Activated T-cell treated with anti-CD3 and anti-CD28 coated beads, Interleukin-2, amount 50 U/mL, for 4 hours (primary cell): ENCODE results near the gene PIK3CB. TPM values are rescaled to one million over a fixed set of nuclear protein-coding genes. Genes with fewer than 3 reads are reported as not detected.
A peak's percentile ranks its signal among the peaks of the same experiment; 100 is the strongest.
"Not testable (repeated sequence)": the region's sequence is repeated elsewhere in the genome, so short reads cannot be mapped to it uniquely, and the experiment has no call there.

Experiments used
- ATAC-seq, 2 donors: fragments of 200-7000 bp; cut with Tn5 transposase; one replicate each; pipeline ENCODE4 v1.10.0; 2021
- DNase-seq: peaks from one replicate; pipeline ENCODE4 v3.0.0-alpha.2; 2020
- H3K27me3 Mint-ChIP-seq: one replicate; pipeline ENCODE4 v1.8.0; 2021; ENCODE audit warnings: low read depth, mixed read lengths
- H3K36me3 Mint-ChIP-seq: one replicate; pipeline ENCODE4 v1.8.0; 2022; ENCODE audit warnings: mixed read lengths; ENCODE audit not compliant: insufficient read depth
- H3K4me1 Mint-ChIP-seq: one replicate; pipeline ENCODE4 v1.8.0; 2021; ENCODE audit warnings: low read depth, mixed read lengths
- H3K4me3 Mint-ChIP-seq: one replicate; pipeline ENCODE4 v1.8.0; 2021; ENCODE audit warnings: mild to moderate bottlenecking, moderate library complexity, mixed read lengths
- H3K9me3 Mint-ChIP-seq: one replicate; pipeline ENCODE4 v1.8.0; 2021; ENCODE audit warnings: mixed read lengths
- total RNA-seq, 3 donors: library from RNA; stranded (reverse); gene quantifications; one replicate each; pipeline ENCODE4 v1.2.1, GENCODE V29; 2021

Gene PIK3CB
- total RNA-seq, 3 donors from 2014 or later = 16.1 to 19.0 (median 17.9) TPM

DNA sequence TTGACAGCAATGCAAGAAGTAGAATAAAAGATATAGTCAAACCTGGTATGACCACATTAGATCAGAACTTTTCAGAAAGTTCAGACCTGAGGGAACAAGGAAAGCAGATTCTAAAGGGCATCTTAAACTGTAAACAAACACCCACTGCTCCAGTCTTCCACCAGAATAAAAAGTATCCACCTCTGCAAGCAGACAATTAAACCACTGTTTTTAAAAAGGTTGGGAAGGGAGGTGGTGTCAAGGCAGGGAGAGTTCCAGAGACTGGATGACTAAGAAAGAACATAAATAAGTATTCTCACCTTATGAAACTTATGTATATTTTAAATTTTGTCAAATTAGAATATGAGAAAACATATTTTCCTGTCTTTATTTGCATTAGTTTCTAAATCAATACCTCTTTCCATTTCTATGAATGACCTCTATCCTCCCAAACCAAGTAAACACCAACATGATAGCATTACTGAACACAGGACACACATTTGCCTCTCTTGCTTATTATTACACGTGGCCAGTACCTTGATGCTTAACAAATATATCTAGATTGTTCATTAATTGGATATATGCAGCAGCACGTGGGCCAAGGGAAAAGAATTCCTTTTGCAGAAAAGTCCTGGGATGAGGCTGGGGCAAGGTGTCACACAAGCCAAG, 31.6 kb downstream of the PIK3CB start:
- Mint-ChIP-seq H3K4me1 (peaks cover 24% of the 10 kb centered on the region), H3K4me3 (no peak overlapping the region), H3K27me3 (no peaks in the 10 kb centered on the region), H3K36me3 (peaks cover 1% of the 10 kb centered on the region), H3K9me3 (no peaks in the 10 kb centered on the region)
- ATAC-seq (no peak), DNase-seq (no peak)

DNA sequence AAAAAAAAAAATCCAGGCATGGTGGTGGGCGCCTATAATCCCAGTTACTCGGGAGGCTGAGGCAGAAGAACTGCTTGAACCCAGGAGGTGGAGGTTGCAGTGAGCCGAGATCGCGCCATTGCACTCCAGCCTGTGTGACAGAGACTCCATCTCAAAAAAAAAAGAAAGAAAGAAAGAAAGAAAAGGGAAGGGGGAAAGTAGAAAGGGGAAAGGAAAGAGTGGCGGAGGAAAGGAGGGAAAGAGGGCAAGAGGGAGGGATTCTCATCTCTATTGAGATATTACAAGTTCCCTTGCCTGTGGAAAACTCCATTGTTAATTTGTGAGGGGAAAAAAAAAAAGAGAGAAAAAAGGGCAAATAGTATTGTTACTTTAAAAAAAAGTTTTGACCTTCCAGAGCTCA, 32.5 kb downstream of the PIK3CB start:
- DNase-seq, H3K36me3 Mint-ChIP-seq, H3K27me3 Mint-ChIP-seq, H3K9me3 Mint-ChIP-seq, H3K4me3 Mint-ChIP-seq, ATAC-seq: not testable (repeated sequence)
- H3K4me1 Mint-ChIP-seq = peaks cover 30% of the 10 kb centered on the region

DNA sequence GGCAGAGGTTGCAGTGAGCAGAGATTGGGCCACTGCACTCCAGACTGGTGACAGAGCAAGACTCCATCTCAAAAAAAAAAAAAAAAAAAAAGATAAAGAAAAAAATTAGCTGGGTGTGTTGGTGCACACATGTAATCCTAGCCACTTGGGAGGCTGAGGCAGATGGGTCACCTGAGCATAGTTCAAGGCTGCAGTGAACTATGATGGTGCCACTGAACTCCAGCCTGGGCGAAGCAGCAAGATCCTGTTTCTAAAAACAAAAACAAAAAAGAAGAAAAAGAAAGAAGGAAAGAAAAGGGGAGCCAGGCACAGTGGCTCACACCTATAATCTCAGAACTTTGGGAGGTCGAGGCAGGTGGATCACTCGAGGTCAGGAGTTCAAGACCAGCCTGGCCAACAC, 32.9 kb downstream of the PIK3CB start:
- H3K36me3 Mint-ChIP-seq = peaks cover 8% of the 10 kb centered on the region
- ATAC-seq (no peak), DNase-seq (no peak)
- no peaks in the 10 kb centered on the region for H3K9me3 Mint-ChIP-seq
- H3K27me3 Mint-ChIP-seq = no peaks in the 10 kb centered on the region
- H3K4me3 Mint-ChIP-seq = no peak overlapping the region
- peaks cover 31% of the 10 kb centered on the region for H3K4me1 Mint-ChIP-seq

DNA sequence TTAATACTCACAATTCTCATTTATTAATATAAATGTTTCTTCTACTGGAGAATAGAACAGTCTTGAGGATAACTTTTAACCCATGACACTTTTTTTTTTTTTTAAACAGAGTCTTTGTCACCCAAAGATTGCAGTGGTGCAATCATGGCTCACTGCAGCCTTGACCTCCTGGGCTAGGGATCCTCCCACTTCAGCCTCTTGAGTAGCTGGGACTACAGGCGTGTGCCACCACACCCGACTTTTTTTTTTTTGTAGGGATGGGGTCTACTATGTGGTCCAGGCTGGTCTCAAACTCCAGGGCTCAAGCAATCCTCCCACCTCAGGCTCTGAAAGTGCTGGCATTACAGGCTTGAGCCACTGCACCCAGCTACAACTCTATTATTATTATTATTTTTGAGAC, 34.5 kb downstream of the PIK3CB start:
- H3K27me3 Mint-ChIP-seq = no peaks in the 10 kb centered on the region
- H3K36me3 Mint-ChIP-seq = peaks cover 12% of the 10 kb centered on the region
- DNase-seq (no peak), ATAC-seq (no peak)
- peaks cover 33% of the 10 kb centered on the region for H3K4me1 Mint-ChIP-seq
- no peaks in the 10 kb centered on the region for H3K9me3 Mint-ChIP-seq
- H3K4me3 Mint-ChIP-seq = no peak overlapping the region

DNA sequence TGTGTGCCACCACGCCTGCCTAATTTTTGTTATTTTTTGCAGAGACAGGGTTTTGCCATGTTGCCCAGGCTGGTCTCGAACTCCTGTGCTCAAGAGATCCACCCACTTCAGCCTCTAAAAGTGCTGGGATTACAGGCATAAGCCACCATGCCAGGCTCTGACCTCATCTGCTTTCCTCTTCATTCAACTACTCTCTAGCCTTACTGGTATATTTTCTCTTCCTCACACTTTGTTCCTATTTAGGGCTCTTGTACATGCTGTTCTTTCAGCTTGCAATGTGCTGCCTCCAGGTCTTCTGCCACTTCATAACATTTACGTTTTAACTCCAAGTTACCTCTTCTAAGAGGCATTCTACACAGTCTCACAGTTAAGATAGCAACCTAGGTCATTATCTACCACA, 34.9 kb downstream of the PIK3CB start:
- no peaks in the 10 kb centered on the region for H3K9me3 Mint-ChIP-seq
- ATAC-seq (no peak), DNase-seq (no peak)
- H3K4me1 Mint-ChIP-seq = peaks cover 33% of the 10 kb centered on the region
- H3K4me3 Mint-ChIP-seq = no peak overlapping the region
- no peaks in the 10 kb centered on the region for H3K27me3 Mint-ChIP-seq
- peaks cover 12% of the 10 kb centered on the region for H3K36me3 Mint-ChIP-seq

DNA sequence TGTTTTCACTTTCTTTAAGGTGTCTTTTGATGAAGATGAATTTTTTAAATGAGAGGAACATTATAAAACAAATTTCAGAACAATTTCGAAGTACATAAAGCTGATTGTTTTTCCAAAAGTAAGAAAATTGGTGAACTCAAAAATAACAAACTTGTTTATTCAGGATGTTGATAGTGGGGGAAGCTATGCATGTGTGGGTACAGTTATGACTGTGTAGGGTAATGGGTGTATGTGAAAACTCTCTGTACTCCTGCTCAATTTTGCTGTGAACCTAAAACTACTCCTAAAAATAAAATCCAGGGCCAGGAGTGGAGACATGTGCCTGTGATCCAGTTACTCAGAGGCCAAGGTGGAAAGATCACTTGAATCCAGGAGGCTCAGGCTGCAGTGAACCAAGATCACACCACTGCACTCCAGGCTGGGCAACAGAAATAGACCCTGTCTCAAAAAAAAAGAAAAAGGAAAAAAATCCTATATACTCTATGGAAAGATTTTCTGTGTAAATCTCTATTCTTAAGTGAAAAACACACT, 37.2 kb downstream of the PIK3CB start:
- DNase-seq (no peak), ATAC-seq (no peak)
- Mint-ChIP-seq H3K4me3 (no peak overlapping the region), H3K4me1 (peaks cover 22% of the 10 kb centered on the region), H3K36me3 (peaks cover 25% of the 10 kb centered on the region), H3K9me3 (no peaks in the 10 kb centered on the region), H3K27me3 (no peaks in the 10 kb centered on the region)

DNA sequence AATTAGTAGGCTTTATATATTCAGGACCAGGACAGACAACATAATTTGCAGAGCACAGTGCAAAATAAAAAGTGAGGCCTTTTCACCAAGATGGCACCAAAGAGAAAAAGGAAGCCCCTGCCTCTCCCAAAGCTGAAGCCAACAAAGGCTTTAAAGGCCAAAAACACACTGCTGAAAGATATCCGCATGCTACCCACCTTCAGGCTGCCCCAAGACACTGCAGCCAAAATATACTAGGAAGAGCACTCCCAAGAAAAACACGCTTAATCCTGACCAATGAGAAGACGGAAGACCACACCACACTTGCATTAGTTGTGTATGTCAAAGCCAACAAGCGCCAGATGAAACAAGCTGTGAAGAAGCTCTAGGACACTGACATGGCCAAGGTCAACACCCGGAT, 38.0 kb downstream of the PIK3CB start:
- Mint-ChIP-seq H3K27me3 (no peaks in the 10 kb centered on the region), H3K9me3 (no peaks in the 10 kb centered on the region), H3K36me3 (peaks cover 28% of the 10 kb centered on the region), H3K4me1 (peaks cover 18% of the 10 kb centered on the region), H3K4me3 (no peak overlapping the region)
- DNase-seq (no peak), ATAC-seq (no peak)

DNA sequence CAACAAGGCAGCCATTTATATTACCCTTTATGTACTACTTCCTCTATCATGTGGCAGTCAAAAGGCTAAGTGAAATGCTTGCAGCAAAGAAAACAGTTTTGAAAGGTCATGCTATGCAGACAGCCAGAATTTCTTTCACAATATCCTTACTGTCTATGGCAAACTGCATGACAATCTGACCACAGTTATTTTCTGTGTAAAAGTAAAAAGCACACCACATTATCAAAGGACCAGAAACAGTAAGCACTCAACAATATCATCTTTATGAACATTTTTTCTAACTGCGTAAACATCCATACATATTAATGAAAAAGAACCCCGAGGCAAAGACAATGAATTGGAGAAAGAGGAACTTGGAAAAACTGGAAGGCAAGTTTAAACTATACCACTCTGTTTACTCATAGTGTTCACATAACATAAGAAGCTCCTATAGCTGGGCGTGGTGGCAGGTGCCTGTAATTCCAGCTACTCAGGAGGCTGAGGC, 47.9 kb downstream of the PIK3CB start:
- H3K4me1 Mint-ChIP-seq = peaks cover 27% of the 10 kb centered on the region
- no peak overlapping the region for H3K4me3 Mint-ChIP-seq
- no peaks in the 10 kb centered on the region for H3K9me3 Mint-ChIP-seq
- DNase-seq (no peak), ATAC-seq (no peak)
- peaks cover 23% of the 10 kb centered on the region for H3K36me3 Mint-ChIP-seq
- no peaks in the 10 kb centered on the region for H3K27me3 Mint-ChIP-seq

DNA sequence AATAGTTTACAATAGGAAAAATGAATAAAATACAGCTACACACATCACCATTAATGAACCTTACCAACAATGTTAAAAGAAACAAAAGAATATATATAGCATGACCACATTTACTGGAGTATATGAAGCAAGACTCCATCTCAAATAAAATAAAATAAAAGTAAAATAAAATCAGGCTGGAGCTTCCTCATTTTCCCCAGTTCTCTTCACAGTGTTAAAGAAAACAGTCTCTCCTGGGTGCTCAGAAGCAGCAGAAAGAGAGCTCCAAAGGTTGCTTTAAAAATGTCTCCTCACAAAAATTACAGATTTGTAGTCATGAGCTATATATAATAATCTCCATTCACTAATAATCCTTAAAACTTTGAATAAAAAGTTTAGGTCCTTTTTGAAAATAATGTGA, 48.8 kb downstream of the PIK3CB start:
- H3K36me3 Mint-ChIP-seq = peaks cover 16% of the 10 kb centered on the region

DNA sequence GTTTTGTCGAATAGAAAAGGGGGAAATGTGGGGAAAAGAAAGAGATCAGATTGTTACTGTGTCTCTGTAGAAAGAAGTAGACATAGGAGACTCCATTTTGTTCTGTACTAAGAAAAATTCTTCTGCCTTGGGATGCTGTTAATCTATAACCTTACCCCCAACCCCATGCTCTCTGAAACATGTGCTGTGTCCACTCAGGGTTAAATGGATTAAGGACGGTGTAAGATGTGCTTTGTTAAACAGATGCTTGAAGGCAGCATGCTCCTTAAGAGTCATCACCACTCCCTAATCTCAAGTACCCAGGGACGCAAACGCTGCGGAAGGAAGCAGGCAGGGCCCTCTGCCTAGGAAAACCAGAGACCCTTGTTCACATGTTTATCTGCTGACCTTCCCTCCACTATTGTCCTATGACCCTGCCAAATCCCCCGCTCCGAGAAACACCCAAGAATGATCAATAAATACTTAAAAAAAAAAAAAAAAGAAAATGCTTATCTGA, 49.3 kb downstream of the PIK3CB start:
- H3K9me3 Mint-ChIP-seq, H3K4me3 Mint-ChIP-seq, DNase-seq, H3K27me3 Mint-ChIP-seq, ATAC-seq: not testable (repeated sequence)
- peaks cover 15% of the 10 kb centered on the region for H3K36me3 Mint-ChIP-seq
- peaks cover 32% of the 10 kb centered on the region for H3K4me1 Mint-ChIP-seq

More for the DNA sequence above, 48.8 kb downstream of the PIK3CB start:
- DNase-seq (no peak), ATAC-seq (no peak)
- H3K4me3 Mint-ChIP-seq = no peak overlapping the region
- H3K9me3 Mint-ChIP-seq = no peaks in the 10 kb centered on the region
- H3K27me3 Mint-ChIP-seq = no peaks in the 10 kb centered on the region
- peaks cover 27% of the 10 kb centered on the region for H3K4me1 Mint-ChIP-seq

DNA sequence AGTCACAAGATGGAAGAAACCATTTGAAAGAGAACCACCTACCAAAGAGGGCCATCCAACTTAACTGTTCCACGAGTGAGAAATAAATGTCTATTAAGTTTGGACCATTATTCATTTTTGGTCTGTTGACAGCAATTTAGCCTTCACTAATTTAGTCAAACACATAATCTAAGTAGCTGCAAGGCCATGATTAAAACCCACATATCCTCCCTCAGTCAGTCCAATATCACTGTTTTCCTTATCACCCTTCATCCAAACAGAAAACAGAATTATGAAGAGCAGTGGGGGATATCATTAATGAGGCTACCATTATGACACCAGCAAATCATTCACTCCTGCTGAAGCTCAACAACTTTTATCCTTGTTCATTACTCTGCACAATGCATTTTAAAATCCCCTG, 52.0 kb downstream of the PIK3CB start:
- Mint-ChIP-seq H3K36me3 (peaks cover 12% of the 10 kb centered on the region), H3K9me3 (no peaks in the 10 kb centered on the region), H3K4me3 (no peak overlapping the region), H3K4me1 (peaks cover 35% of the 10 kb centered on the region), H3K27me3 (no peaks in the 10 kb centered on the region)
- no peak for ATAC-seq
- no peak for DNase-seq

DNA sequence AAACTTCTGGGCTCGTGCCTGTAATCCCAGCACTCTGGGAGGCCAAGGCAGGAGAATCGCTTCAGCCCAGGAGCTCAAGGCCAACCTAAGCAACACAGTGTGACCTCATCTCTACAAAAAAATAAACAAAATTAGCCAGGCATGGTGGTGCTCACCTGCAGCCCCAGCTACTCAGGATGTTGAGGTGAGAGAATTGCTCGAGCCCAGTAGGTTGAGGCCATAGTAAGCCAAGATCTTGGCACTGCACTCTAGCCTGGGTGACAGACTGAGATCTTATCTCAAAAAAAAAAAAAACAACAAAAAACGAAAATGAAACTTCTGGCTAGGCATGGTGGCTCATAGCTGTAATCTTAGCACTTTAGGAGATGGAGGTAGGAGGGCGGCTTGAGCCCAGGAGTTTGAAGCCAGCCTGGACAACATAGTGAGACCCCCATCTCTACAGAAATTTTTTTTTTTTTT, 53.7 kb downstream of the PIK3CB start:
- Mint-ChIP-seq H3K4me3 (no peak overlapping the region), H3K9me3 (no peaks in the 10 kb centered on the region), H3K27me3 (no peaks in the 10 kb centered on the region), H3K4me1 (peaks cover 36% of the 10 kb centered on the region), H3K36me3 (peaks cover 8% of the 10 kb centered on the region)
- ATAC-seq (peak; percentile 92 to 93), DNase-seq (peak; percentile 12)

DNA sequence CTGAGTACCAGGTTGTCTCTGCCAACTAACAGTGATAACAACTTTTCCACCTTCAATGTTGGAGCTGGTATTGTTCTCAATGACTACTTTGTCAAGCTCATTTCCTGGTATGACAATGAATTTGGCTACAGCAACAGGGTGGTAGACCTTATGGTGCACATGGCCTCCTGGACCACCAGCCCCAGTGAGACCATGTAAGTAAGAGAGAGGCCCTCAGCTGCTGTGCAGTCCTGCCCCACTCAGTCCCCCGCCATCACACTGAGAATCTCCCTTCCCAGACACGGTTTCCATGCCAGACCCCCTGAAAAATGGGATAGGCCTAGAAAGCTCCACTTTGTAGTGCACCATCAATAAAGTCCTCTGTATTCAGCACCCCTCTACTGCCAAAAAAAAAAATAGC, 56.1 kb downstream of the PIK3CB start:
- DNase-seq = no peak
- peaks cover 50% of the 10 kb centered on the region for H3K4me1 Mint-ChIP-seq
- H3K9me3 Mint-ChIP-seq = no peaks in the 10 kb centered on the region
- H3K4me3 Mint-ChIP-seq = no peak overlapping the region
- H3K27me3 Mint-ChIP-seq = no peaks in the 10 kb centered on the region
- no peak for ATAC-seq
- H3K36me3 Mint-ChIP-seq = peaks cover 10% of the 10 kb centered on the region

DNA sequence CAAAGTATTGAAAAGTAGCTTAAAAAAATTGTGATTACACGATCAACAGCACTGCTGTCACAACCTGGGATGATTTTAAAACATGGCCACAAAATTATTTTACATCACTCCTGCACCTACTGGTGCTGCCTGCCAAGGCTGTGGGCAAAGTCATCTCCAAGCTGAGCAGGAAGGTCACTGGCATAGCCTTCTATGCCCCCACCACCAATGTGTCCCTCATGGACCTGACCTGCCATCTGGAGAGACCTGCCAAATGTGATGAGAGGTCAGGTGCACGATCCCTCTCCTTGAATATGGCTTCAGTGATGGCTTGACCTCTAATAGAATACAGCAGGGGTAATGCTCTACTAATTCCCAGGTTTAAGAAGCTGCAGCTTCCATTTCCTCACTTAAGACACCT, 57.8 kb downstream of the PIK3CB start:
- Mint-ChIP-seq H3K9me3 (no peaks in the 10 kb centered on the region), H3K4me3 (no peak overlapping the region), H3K27me3 (no peaks in the 10 kb centered on the region), H3K36me3 (peaks cover 6% of the 10 kb centered on the region), H3K4me1 (peaks cover 37% of the 10 kb centered on the region)
- ATAC-seq (no peak), DNase-seq (no peak)

DNA sequence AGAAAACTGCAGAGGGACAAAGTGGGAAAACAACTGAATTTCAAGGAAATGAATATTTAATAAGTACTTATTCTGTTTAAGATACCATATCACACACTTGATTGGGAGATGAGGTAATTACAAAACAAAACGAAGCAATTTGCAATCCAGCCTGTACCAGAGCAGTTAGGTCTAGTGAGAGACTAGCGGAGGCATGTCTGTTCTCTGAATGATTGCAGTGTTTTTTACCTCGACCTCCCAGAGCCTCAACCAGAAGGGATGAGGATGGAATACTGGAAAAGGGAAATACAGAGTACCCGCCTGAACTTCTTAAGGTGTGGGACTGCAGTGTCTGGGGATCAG, 59.5 kb downstream of the PIK3CB start:
- peaks cover 32% of the 10 kb centered on the region for H3K4me1 Mint-ChIP-seq

More for the DNA sequence above, 59.5 kb downstream of the PIK3CB start:
- no peak for DNase-seq
- Mint-ChIP-seq H3K27me3 (no peaks in the 10 kb centered on the region), H3K36me3 (peaks cover 6% of the 10 kb centered on the region), H3K9me3 (no peaks in the 10 kb centered on the region), H3K4me3 (no peak overlapping the region)
- no peak for ATAC-seq
